HG03521 (cell line): ENCODE data around the gene CHEK1.
"Not testable (repeated sequence)": the region's sequence is repeated elsewhere in the genome, so short reads cannot be mapped to it uniquely, and the experiment has no call there.

Experiments
- ATAC-seq: cut with Tn5 transposase; IDR thresholded peaks from one replicate; pipeline ENCODE4 v1.9.1; 2021; ENCODE audit warnings: mild to moderate bottlenecking, moderate library complexity; ENCODE audit not compliant: unreplicated experiment

CHEK1 gene

GRCh38 chr11:125690006-125690405 lies 65.0 kb downstream of the CHEK1 start:
- no peak for ATAC-seq

- ATAC-seq: no peak
Measured at GRCh38 chr11:125692887-125693286, 67.9 kb downstream of the CHEK1 start.

- ATAC-seq: no peak
Measured at GRCh38 chr11:125694951-125695350, 70.0 kb downstream of the CHEK1 start.

GRCh38 chr11:125701018-125701610 lies 76.2 kb downstream of the CHEK1 start:
- ATAC-seq: no peak

- ATAC-seq: no peak
Measured at GRCh38 chr11:125701858-125702621, 77.1 kb downstream of the CHEK1 start.

- not testable (repeated sequence) for ATAC-seq
Measured at GRCh38 chr11:125704686-125705085, 79.7 kb downstream of the CHEK1 start.

GRCh38 chr11:125720781-125721180 lies 95.8 kb downstream of the CHEK1 start:
- no peak for ATAC-seq

GRCh38 chr11:125724125-125724524 lies 99.2 kb downstream of the CHEK1 start:
- no peak for ATAC-seq
